Endothelial cell of umbilical vein (primary cell): Measurements from ENCODE around the gene EZR. TPM values are rescaled to one million over a fixed set of nuclear protein-coding genes. Genes with fewer than 3 reads are reported as not detected.

Source experiments
- BruUV-seq: library from RNA; stranded (reverse); fragments of 400-500 nt; replicated peaks from 2 replicates; lab custom pipeline; 2021; lab: Mats Ljungman, UMichigan
- CTCF ChIA-PET: fragments of 300-600, 350-600 bp; sonication (Branson Sonifier 250); formaldehyde crosslinking; loops from one replicate; lab custom pipeline; 2021; ENCODE audit warnings: antibody characterized with exemption, inconsistent platforms; lab: Charles Lee
- POLR2A ChIA-PET: fragments of 300-600, 350-600 bp; sonication (Branson Sonifier 250); formaldehyde crosslinking; loops from one replicate; lab custom pipeline; 2021; ENCODE audit warnings: antibody characterized with exemption, inconsistent platforms; lab: Charles Lee
- DNase-seq: peaks from one replicate; pipeline ENCODE4 v3.0.0-alpha.2; 2011; ENCODE audit warnings: low read depth, low spot score
- FAIRE-seq: peaks from 2 replicates; lab custom pipeline; 2011; peaks lifted over from hg19 to GRCh38; lab: Jason Lieb, UNC
- H2AFZ ChIP-seq: 2 replicates; pipeline ENCODE4 v1.6.0; 2012; ENCODE audit warnings: low read depth, low read length, control low read depth, inconsistent platforms
- H3K27ac ChIP-seq: 2 replicates; pipeline ENCODE4 v1.5.1; 2011; ENCODE audit warnings: low read depth, mild to moderate bottlenecking, control low read depth, low read length, moderate library complexity; ENCODE audit not compliant: insufficient read depth
- H3K27me3 ChIP-seq, 2 experiments: 2 replicates each; pipeline versions ENCODE4 v1.6.0 to v1.6.1; 2011; ENCODE audit warnings: low read length in 2 of 2, mixed read lengths in 1 of 2; ENCODE audit not compliant: control insufficient read depth in 2 of 2, insufficient read depth in 2 of 2
- H3K36me3 ChIP-seq, 2 experiments: 2 replicates in 1 of 2; 3 replicates in 1 of 2; pipeline ENCODE4 v1.5.1; 2011; ENCODE audit warnings: low read length in 2 of 2, mild to moderate bottlenecking in 1 of 2, moderate library complexity in 1 of 2; ENCODE audit not compliant: control insufficient read depth in 2 of 2, insufficient read depth in 2 of 2; ENCODE audit errors: extremely low read depth in 1 of 2
- H3K4me1 ChIP-seq: 3 replicates; pipeline ENCODE4 v1.5.1; 2011; ENCODE audit warnings: mild to moderate bottlenecking, low read length; ENCODE audit not compliant: control insufficient read depth, insufficient read depth; ENCODE audit errors: extremely low read depth
- H3K4me2 ChIP-seq: 2 replicates; pipeline ENCODE4 v1.6.1; 2011; ENCODE audit warnings: low read length, control low read depth, mixed read lengths; ENCODE audit not compliant: insufficient read depth
- H3K4me3 ChIP-seq, 3 experiments: fragments of 200-600 bp in 1 of 3; sonication (generic), shearing (Covaris generic) in 1 of 3; replicated peaks in 1 of 3; 2 replicates each; pipeline ENCODE4 v1.5.1; 2011 to 2016; ENCODE audit warnings: control low read depth in 3 of 3, low read length in 3 of 3, mild to moderate bottlenecking in 2 of 3, inconsistent platforms in 1 of 3, low read depth in 1 of 3, moderate library complexity in 1 of 3; ENCODE audit not compliant: insufficient read depth in 1 of 3
- H3K79me2 ChIP-seq: 2 replicates; pipeline ENCODE4 v1.6.0; 2012; ENCODE audit warnings: low read length, inconsistent platforms; ENCODE audit not compliant: control insufficient read depth, insufficient read depth
- H3K9ac ChIP-seq: replicated peaks from 2 replicates; pipeline ENCODE3; 2011; ENCODE audit warnings: low read length, control low read depth; ENCODE audit not compliant: insufficient read depth; ENCODE audit errors: extremely low read depth
- H3K9me1 ChIP-seq: replicated peaks from 3 replicates; pipeline ENCODE4 v1.6.0; 2011; ENCODE audit warnings: mild to moderate bottlenecking, low read length; ENCODE audit not compliant: control insufficient read depth, insufficient read depth; ENCODE audit errors: extremely low read depth
- H3K9me3 ChIP-seq: replicated peaks from 2 replicates; pipeline ENCODE4 v1.5.1; 2012; ENCODE audit warnings: low read length, inconsistent platforms; ENCODE audit not compliant: control insufficient read depth, insufficient read depth
- H4K20me1 ChIP-seq: replicated peaks from 2 replicates; pipeline ENCODE3; 2011; ENCODE audit warnings: mild to moderate bottlenecking, low read length; ENCODE audit not compliant: control insufficient read depth, insufficient read depth; ENCODE audit errors: extremely low read depth
- CTCF ChIP-seq, 2 donors: IDR thresholded peaks; 1 replicate in 1 of 2; 2 replicates in 1 of 2; pipeline ENCODE4 v1.5.1; 2011; ENCODE audit warnings: low read length in 2 of 2, mild to moderate bottlenecking in 2 of 2, moderate library complexity in 2 of 2, control low read depth in 1 of 2, inconsistent platforms in 1 of 2, low read depth in 1 of 2; ENCODE audit not compliant: insufficient read depth in 1 of 2; ENCODE audit errors: extremely low read depth in 1 of 2
- EZH2 ChIP-seq: IDR thresholded peaks from 2 replicates; pipeline ENCODE4 v1.6.1; 2012; ENCODE audit warnings: borderline replicate concordance, low read depth, mild to moderate bottlenecking, moderate library complexity, low read length, inconsistent platforms; ENCODE audit not compliant: severe bottlenecking
- FOS ChIP-seq: IDR thresholded peaks from 2 replicates; pipeline ENCODE4 v1.6.1; 2011; ENCODE audit warnings: mild to moderate bottlenecking, low read length, moderate library complexity, borderline replicate concordance; ENCODE audit not compliant: insufficient read depth
- GATA2 ChIP-seq: IDR thresholded peaks from 2 replicates; pipeline ENCODE4 v1.7.0; 2011; ENCODE audit warnings: low read depth, mild to moderate bottlenecking, moderate library complexity, mixed read lengths, low read length; ENCODE audit not compliant: insufficient read length, insufficient read depth
- JUN ChIP-seq: IDR thresholded peaks from 2 replicates; pipeline ENCODE4 v1.6.1; 2011; ENCODE audit warnings: borderline replicate concordance, low read depth; ENCODE audit not compliant: insufficient read length, insufficient read depth
- MAX ChIP-seq: IDR thresholded peaks from 2 replicates; pipeline ENCODE4 v1.6.1; 2011; ENCODE audit not compliant: insufficient read depth, insufficient read length
- MYC ChIP-seq: IDR thresholded peaks from one replicate; pipeline ENCODE4 v1.6.1; 2011; ENCODE audit warnings: mild to moderate bottlenecking, low read depth, low read length
- POLR2A ChIP-seq: IDR thresholded peaks from 2 replicates; pipeline ENCODE4 v1.6.1; 2012; ENCODE audit warnings: low read depth, mild to moderate bottlenecking, control low read depth, low read length
- POLR2AphosphoS5 ChIP-seq: IDR thresholded peaks from 2 replicates; pipeline ENCODE4 v1.6.1; 2012; ENCODE audit warnings: low read depth, mild to moderate bottlenecking, control low read depth, low read length, moderate library complexity; ENCODE audit not compliant: insufficient read depth
- dilution Hi-C: fragments of 300-500 bp; cut with MboI; formaldehyde crosslinking; loops from one replicate; pipeline ENCODE4 v1.15.0; 2019; ENCODE audit warnings: low sequenced_read_pairs; ENCODE audit not compliant: extremely low pct_ligation_motif_present
- intact Hi-C: fragments of 100-400 bp; cut with micrococcal nuclease; formaldehyde crosslinking; loops from one replicate; pipeline ENCODE4 v1.10.0; 2022
- polyA plus RNA-seq, 4 experiments: library from polyadenylated mRNA; depleted of rRNA in 3 of 4; stranded (reverse) in 3 of 4; unstranded in 1 of 4; fragments of >200 nt; gene quantifications; 2 replicates each; pipeline versions ENCODE4 v1.2.1 to v1.2.3, GENCODE V29; 2011 to 2012; ENCODE audit warnings: missing spikeins in 1 of 4
- total RNA-seq: library from RNA; stranded (reverse); gene quantifications from 2 replicates; pipeline ENCODE4 v1.2.3, GENCODE V29; 2021

The EZR gene
- total and polyA plus RNA-seq, 2 donors (not counting 3 experiments of a cell fraction or from before 2014, with no cell fraction given) = 58.5 to 108 TPM

GRCh38 chr6:158766621-158767455 is 52.3 kb downstream of the EZR start:
- no peak overlapping the region for H3K4me2 ChIP-seq
- no peaks in the 10 kb centered on the region for H3K79me2 ChIP-seq
- CTCF ChIA-PET = interaction anchor here (0.7 to 2.5 kb wide), 4 partner anchors 48 to 553 kb away, joined by 3 to 9 read pairs (median 4); no protein-coding TSS in a partner anchor
- intact Hi-C loops = no loop called here
- H3K27me3 ChIP-seq = no peaks in the 10 kb centered on the region
- no peak overlapping the region for H2AFZ ChIP-seq
- dilution Hi-C loops = no loop called here
- TF ChIP-seq GATA2 (no peak), POLR2AphosphoS5 (no peak), MYC (no peak), JUN (no peak), EZH2 (no peak), FOS (no peak), MAX (no peak), CTCF (IDR thresholded peaks at IDR 0.05; ENCODE audit: extremely low read depth in 1 of 2, insufficient read depth in 1 of 2, low read depth in 1 of 2, low read length in 2 of 2) (no peak), POLR2A (no peak)
- POLR2A ChIA-PET = no interaction called here
- H4K20me1 ChIP-seq = no peaks in the 10 kb centered on the region
- no peaks in the 10 kb centered on the region for H3K4me1 ChIP-seq
- H3K27ac ChIP-seq = no peak overlapping the region
- H3K4me3 ChIP-seq = no peak overlapping the region
- no TSS peak for BruUV-seq
- no peak for FAIRE-seq
- H3K9me1 ChIP-seq = no peaks in the 10 kb centered on the region
- no peaks in the 10 kb centered on the region for H3K9me3 ChIP-seq
- H3K9ac ChIP-seq = no peak overlapping the region
- H3K36me3 ChIP-seq = peaks cover 17 to 52% of the 10 kb centered on the region in 2 experiments
- no peak for DNase-seq
